ENCODE measurements around the gene LUC7L2.
"Not testable (repeated sequence)": the region's sequence is repeated elsewhere in the genome, so short reads cannot be mapped to it uniquely, and the experiment has no call there.

Gene LUC7L2

GRCh38 chr7:139452958-139453672 lies 93.4 kb downstream of the LUC7L2 start:
- DNase-seq: no peak

DNA sequence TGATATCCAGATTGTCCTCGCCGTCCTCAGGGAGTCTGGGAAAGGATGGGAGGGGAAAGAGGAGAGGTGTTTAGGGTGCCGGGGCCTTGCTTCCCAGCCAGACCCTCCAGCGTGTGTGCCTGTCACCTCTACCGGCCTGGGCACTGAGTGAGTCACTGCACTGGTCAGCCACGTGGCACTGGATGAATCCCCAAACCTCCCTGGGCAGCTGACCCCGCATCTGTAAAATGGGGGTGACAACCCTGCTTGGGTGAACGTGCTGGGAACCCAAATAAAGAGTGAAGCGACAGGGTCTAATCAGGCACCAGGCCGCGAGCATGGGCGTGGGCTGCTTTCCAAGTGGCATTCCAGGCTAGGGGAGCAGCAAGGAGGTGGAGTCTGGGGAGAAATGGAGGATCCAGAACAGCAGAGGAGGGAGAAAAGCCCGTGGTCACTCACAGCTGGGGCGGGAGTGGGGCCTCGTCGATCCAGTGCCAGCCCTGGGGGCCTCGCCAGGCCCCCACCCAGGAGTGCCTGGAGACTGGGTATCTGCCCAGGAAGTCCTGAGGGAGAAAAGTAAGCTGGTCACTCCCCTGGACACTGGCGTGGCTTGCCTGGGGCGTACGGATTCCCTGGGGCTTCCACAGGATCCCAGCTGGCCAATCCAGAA lies 94.1 kb downstream of the LUC7L2 start:
- no peak for DNase-seq

- DNase-seq: no peak
Observed at GRCh38 chr7:139455789-139456188, 96.1 kb downstream of the LUC7L2 start.

DNA sequence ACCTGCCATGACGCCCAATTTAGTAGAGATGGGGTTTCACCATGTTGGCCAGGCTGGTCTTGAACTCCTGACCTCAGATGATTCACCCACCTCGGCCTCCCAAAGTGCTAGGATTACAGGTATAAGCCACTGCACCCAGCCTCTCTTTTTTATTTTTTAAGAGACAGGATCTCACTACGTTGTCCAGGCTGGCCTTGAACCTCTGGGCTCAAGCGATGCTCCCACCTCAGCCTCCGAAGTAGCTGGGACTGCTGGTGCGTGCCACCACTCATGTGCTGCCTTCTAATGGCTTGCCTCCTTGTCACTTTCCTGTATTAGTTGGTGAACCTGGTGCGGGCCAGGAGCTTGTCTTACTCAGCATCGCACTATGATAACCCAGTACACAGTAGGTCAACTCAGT lies 96.8 kb downstream of the LUC7L2 start:
- no peak for DNase-seq

- DNase-seq: no peak
Observed at GRCh38 chr7:139457153-139457946, 97.7 kb downstream of the LUC7L2 start.

DNA sequence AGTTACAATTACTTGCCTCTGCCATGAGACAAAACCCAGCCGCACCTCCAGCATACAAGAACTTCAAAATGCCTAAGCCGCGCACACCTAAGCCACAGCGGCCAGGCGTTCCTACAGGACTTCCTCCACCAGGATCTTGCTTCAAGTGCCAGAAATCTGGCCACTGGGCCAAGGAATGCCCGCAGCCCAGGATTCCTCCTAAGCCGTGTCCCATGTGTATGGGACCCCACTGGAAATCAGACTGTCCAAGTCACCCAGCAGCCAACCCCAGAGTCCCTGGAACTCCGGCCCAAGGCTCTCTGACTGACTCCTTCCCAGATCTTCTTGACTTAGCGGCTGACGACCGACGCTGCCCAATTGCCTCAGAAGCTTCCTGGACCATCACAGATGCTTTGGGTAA lies 103.7 kb downstream of the LUC7L2 start:
- not testable (repeated sequence) for DNase-seq

DNA sequence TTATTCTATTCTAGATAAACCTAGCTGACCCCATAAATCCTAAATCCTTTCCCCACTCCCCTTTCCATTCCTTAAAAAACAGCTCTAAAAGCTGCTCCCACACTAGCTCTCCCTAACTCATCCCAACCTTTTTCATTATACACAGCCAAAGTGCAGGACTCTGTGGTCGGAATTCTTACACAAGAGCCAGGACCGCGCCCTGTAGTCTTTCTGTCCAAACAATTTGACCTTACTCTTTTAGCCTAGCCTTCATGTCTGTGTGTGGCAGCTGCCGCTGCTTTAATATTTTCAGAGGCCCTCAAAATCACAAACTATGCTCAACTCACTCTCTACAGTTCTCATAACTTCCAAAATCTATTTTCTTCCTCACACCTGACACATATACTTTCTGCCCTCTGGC lies 104.8 kb downstream of the LUC7L2 start:
- DNase-seq: not testable (repeated sequence)

DNA sequence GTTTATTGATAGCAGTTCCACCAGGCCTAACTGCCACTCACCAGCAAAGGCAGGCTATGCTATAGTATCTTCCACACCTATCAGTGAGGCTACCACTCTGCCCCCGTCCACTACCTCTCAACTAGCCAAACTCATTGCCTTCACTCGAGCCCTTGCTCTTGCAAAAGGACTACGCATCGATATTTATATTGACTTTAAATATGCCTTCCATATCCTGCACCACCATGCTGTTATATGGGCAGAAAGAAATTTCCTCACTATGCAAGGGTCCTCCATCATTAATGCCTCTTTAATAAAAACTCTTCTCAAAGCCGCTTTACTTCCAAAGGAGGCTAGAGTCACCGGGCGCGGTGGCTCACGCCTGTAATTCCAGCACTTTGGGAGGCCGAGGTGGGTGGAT lies 105.4 kb downstream of the LUC7L2 start:
- not testable (repeated sequence) for DNase-seq

GRCh38 chr7:139467729-139468128 lies 108.0 kb downstream of the LUC7L2 start:
- not testable (repeated sequence) for DNase-seq

DNA sequence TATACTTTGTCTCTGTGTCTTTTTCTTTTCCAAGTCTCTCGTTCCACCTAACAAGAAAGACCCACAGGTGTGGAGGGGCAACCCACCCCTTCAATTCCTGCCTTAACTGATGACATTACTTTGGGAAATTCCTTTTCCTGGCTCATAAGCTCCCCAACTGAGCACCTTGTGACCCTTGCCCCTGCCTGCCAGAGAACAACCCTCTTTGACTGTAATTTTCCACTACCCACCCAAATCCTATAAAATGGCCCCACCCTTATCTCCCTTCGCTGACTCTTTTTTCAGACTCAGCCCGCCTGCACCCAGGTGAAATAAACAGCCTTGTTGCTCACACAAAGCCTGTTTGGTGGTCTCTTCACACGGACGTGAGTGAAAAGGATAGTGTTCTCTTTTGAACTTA lies 108.6 kb downstream of the LUC7L2 start:
- not testable (repeated sequence) for DNase-seq

DNA sequence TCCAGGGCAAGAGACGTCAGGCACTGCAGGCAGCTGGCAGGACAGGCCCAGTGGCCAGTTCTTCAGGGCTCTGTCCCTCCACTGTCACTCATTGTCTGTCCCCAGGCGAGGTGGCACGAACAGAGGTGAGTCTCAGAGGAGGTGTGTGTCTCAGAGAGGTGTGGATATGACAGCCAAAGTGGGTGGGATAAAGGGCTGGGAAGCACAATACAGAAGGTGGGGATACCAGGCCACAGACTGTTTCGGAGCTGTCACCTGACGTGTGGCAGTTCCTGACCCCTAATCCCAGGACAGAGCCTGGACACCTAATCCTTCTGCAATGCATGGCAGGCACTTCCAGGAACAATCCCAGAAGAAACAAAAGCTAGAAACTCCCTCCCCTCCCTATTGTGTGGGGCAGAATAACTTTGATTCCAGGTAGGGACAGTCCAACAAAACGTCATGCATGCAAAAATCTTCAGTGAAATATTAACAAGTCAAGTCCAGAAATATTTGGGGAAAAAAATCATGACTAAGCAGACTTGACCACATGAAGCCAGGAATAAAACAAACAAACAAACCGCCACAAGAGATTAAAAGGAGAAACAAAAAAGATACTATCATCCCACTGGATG lies 112.2 kb downstream of the LUC7L2 start:
- no peak for DNase-seq
